H1 (cell line): Measurements from ENCODE around the gene ZNF317. TPM values are rescaled to one million over a fixed set of nuclear protein-coding genes. Genes with fewer than 3 reads are reported as not detected.

ENCODE experiments used
- JUN ChIP-seq: IDR thresholded peaks from 2 replicates; pipeline ENCODE4 v1.6.1; 2011; ENCODE audit warnings: low read depth, mild to moderate bottlenecking, improper control_type of control experiment, low read length
- TAF1 ChIP-seq: IDR thresholded peaks from 2 replicates; pipeline ENCODE4 v1.6.1; 2011; ENCODE audit warnings: mild to moderate bottlenecking, low read depth, low read length
- polyA plus RNA-seq, 7 experiments: library from polyadenylated mRNA; depleted of rRNA in 3 of 7; stranded (reverse) in 5 of 7; unstranded in 2 of 7; fragments of >200 nt in 5 of 7; fragments of 200-250 nt in 2 of 7; gene quantifications; 1 replicate in 5 of 7; 2 replicates in 1 of 7; 4 replicates in 1 of 7; pipeline versions ENCODE4 v1.2.1 to v1.2.3, GENCODE V29; 2011 to 2013; ENCODE audit warnings: missing spikeins in 2 of 7, mixed read lengths in 2 of 7
- total RNA-seq: library from RNA; stranded (reverse); fragmentation: NEBNext Ultra II Directional; extraction: Animal tissue kit (Norgen Biotek cat#: 25700); gene quantifications from 2 replicates; pipeline ENCODE4 v1.2.1, GENCODE V29; 2021

ZNF317 gene
- total and polyA plus RNA-seq, 2 of the 8 experiments (the other 6 are each of a cell fraction or from before 2014, with no cell fraction given) = 22.6 to 41.5 TPM

DNA sequence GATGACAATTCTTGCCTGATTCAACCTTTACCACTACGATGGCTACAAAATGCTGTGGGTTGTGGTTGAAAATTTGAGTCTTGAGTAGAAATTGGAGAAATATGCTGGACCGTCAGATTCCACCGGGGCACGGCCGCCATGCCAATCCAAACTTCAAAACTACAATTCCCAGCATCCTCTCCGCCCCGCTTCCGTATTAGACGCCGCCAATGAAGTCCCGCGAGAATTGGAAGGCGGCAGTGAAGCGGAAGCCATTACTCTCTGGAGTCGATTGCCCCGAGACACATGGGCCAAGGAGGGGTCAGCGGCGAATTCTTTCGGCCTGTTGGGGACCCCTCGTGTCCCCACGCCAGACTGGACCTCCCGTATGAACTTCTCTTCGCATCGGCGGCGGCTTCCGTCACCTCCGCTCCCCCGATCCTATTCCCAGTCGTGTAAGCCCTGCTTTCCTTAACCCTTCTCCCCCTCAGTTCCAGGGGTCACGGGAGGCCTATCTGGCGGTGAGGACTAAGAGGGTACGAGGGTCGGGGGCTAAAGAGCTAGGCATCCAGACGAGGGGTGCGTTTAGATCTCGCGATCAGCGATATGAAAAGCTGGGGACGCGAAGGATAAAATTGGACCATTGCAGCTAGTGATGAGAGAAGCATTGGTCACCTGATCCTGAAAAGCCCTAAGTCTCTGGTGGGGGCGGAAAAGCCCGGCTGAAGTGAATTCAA, at the start of gene ZNF317 (continued):
- TF ChIP-seq TAF1 (peak; percentile 96), JUN (no peak)
